ENCODE data around the gene SYT14. TPM values are rescaled to one million over a fixed set of nuclear protein-coding genes. Genes with fewer than 3 reads are reported as not detected.
A peak's percentile ranks its signal among the peaks of the same experiment; 100 is the strongest.
"Not testable (repeated sequence)": the region's sequence is repeated elsewhere in the genome, so short reads cannot be mapped to it uniquely, and the experiment has no call there.

The SYT14 gene
- total RNA-seq, 1 experiment from 2014 or later: 12.0 TPM

- TF ChIP-seq AR (CRISPR knock-in tag; IDR thresholded peaks at IDR 0.05) (no peak), MAX (CRISPR knock-in tag; IDR thresholded peaks at IDR 0.05) (no peak)
Measured at GRCh38 chr1:210170220-210170619, 232.2 kb downstream of the SYT14 start (continued).

- no peak overlapping the region for H3K27ac Mint-ChIP-seq
- no peak for ATAC-seq
- TF ChIP-seq USF2 (CRISPR knock-in tag; IDR thresholded peaks at IDR 0.05): no peak
- CTCF ChIA-PET: no interaction called here
- H3K36me3 Mint-ChIP-seq: no peaks in the 10 kb centered on the region
- no peak overlapping the region for H3K4me3 Mint-ChIP-seq
- no peaks in the 10 kb centered on the region for H3K27me3 Mint-ChIP-seq (ENCODE audit: low read depth)
- DNase-seq (ENCODE audit: low spot score): no peak
- H3K9me3 Mint-ChIP-seq: no peaks in the 10 kb centered on the region
- POLR2A ChIA-PET: no interaction called here
- H3K4me1 Mint-ChIP-seq: peaks cover 8% of the 10 kb centered on the region
Measured at GRCh38 chr1:210174133-210174532, 236.1 kb downstream of the SYT14 start.

- ChIA-PET CTCF (interaction anchor here (0.8 to 1.0 kb wide), 2 partner anchors 285 to 325 kb away, joined by 3 to 4 read pairs; no protein-coding TSS in a partner anchor), POLR2A (no interaction called here)
- Mint-ChIP-seq H3K27ac (no peak overlapping the region), H3K36me3 (no peaks in the 10 kb centered on the region), H3K4me1 (no peaks in the 10 kb centered on the region), H3K27me3 (ENCODE audit: low read depth) (no peaks in the 10 kb centered on the region), H3K9me3 (no peaks in the 10 kb centered on the region), H3K4me3 (no peak overlapping the region)
- ATAC-seq (no peak), DNase-seq (ENCODE audit: low spot score) (no peak)
- TF ChIP-seq TP53 (CRISPR knock-in tag; IDR thresholded peaks at IDR 0.05) (no peak), ZNF317 (CRISPR knock-in tag; IDR thresholded peaks at IDR 0.05; ENCODE audit: borderline replicate concordance, low read depth) (no peak), USF2 (CRISPR knock-in tag; IDR thresholded peaks at IDR 0.05) (no peak), KAT7 (CRISPR knock-in tag; IDR thresholded peaks at IDR 0.05; ENCODE audit: borderline replicate concordance) (no peak), CBFB (CRISPR knock-in tag; IDR thresholded peaks at IDR 0.05; ENCODE audit: low read depth) (no peak), FOXP4 (CRISPR knock-in tag; IDR thresholded peaks at IDR 0.05) (no peak), AFF4 (CRISPR knock-in tag; IDR thresholded peaks at IDR 0.05; ENCODE audit: borderline replicate concordance) (no peak), ZNF416 (CRISPR knock-in tag; IDR thresholded peaks at IDR 0.05) (no peak), FOXP1 (CRISPR knock-in tag; IDR thresholded peaks at IDR 0.05; ENCODE audit: borderline replicate concordance) (no peak), OVOL2 (CRISPR knock-in tag; IDR thresholded peaks at IDR 0.05; ENCODE audit: borderline replicate concordance) (no peak), CDX4 (CRISPR knock-in tag; IDR thresholded peaks at IDR 0.05; ENCODE audit: borderline replicate concordance) (no peak)
Measured at GRCh38 chr1:210185063-210185462, 247.0 kb downstream of the SYT14 start.

GRCh38 chr1:210187849-210188606 lies 250.0 kb downstream of the SYT14 start:
- ATAC-seq; H3K27ac Mint-ChIP-seq; CTCF ChIA-PET; H3K9me3 Mint-ChIP-seq; H3K4me3 Mint-ChIP-seq; H3K36me3 Mint-ChIP-seq; H3K4me1 Mint-ChIP-seq; POLR2A ChIA-PET; H3K27me3 Mint-ChIP-seq (ENCODE audit: low read depth): not testable (repeated sequence)
- peak; percentile 14 for DNase-seq (ENCODE audit: low spot score)

All from WTC11 (cell line).